ENCODE results near the gene CD36.

GRCh38 chr7:80618096-80618495, 20.3 kb upstream of the CD36 start:
- TF ChIP-seq POLR2AphosphoS5 (IDR thresholded peaks at IDR 0.05; ENCODE audit: low read depth, low read length) (no peak), TAF1 (IDR thresholded peaks at IDR 0.05; ENCODE audit: borderline replicate concordance, insufficient read depth, low read length) (no peak)
- TF ChIP-seq, protein P1, sequence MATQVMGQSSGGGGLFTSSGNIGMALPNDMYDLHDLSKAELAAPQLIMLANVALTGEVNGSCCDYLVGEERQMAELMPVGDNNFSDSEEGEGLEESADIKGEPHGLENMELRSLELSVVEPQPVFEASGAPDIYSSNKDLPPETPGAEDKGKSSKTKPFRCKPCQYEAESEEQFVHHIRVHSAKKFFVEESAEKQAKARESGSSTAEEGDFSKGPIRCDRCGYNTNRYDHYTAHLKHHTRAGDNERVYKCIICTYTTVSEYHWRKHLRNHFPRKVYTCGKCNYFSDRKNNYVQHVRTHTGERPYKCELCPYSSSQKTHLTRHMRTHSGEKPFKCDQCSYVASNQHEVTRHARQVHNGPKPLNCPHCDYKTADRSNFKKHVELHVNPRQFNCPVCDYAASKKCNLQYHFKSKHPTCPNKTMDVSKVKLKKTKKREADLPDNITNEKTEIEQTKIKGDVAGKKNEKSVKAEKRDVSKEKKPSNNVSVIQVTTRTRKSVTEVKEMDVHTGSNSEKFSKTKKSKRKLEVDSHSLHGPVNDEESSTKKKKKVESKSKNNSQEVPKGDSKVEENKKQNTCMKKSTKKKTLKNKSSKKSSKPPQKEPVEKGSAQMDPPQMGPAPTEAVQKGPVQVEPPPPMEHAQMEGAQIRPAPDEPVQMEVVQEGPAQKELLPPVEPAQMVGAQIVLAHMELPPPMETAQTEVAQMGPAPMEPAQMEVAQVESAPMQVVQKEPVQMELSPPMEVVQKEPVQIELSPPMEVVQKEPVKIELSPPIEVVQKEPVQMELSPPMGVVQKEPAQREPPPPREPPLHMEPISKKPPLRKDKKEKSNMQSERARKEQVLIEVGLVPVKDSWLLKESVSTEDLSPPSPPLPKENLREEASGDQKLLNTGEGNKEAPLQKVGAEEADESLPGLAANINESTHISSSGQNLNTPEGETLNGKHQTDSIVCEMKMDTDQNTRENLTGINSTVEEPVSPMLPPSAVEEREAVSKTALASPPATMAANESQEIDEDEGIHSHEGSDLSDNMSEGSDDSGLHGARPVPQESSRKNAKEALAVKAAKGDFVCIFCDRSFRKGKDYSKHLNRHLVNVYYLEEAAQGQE (IDR thresholded peaks at IDR 0.05; ENCODE audit: insufficient read depth in 1 of 2, low read depth in 2 of 2, low read length in 2 of 2): no peak

All from PFSK-1 (cell line).